DOHH2 (cell line): ENCODE results near the gene SECISBP2.

Source experiments
- CTCF ChIP-seq: fragments of 200-600 bp; sonication (generic); IDR thresholded peaks from one replicate; pipeline ENCODE4 v1.5.1; 2014; ENCODE audit warnings: antibody characterized with exemption, mild to moderate bottlenecking, low read depth, low read length; ENCODE audit not compliant: poor library complexity, severe bottlenecking
- EZH2phosphoT487 ChIP-seq: fragments of 200-600 bp; sonication (generic); IDR thresholded peaks from 2 replicates; pipeline ENCODE4 v1.6.1; 2017; ENCODE audit warnings: borderline replicate concordance, mild to moderate bottlenecking, antibody characterized with exemption, low read length, moderate library complexity, mixed read lengths

DNA sequence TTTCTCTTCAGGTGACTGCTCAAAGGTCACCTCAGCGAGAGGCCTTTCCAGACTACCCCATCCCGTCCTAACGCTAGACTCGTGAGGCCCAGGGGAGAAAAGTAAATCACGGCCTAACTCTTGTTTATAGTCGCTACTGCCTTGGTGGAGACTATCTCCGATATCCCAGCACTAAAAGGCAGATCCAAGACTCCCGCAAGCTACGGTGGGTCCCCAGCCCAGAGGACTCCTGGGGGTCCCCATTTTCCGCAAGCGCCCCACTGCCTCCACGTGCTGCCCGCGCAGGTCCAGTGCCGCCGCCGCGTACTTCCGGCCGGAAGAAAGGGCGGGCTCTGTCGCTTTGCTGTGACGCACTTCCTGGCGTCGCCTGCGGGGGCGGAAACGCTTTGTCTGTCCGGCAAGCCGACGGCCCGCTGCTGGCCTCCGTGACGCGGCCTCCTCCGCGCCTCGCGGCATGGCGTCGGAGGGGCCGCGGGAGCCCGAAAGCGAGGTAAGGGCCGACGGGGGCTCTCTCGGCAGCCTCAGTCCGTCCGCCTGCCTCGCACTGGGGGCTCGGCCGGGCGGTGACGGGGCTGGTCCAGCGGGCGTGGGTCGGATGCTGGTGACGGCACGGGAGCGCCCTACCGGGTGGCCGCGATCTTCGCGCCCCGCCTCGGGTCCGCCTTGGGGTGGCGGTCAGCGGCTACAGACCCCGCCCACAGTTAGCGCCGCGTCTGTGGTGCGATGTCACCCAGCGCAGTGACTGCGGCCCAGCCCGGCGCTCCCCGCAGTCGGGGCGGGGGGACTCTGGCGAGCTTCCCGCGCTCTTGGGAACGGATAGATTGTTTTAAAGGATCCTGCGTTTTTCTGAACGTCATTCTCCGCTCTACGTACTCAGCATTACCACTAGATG is at the start of gene SECISBP2:
- TF ChIP-seq CTCF (peak; percentile 82), EZH2phosphoT487 (no peak)
